NCI-H446 (cell line): ENCODE results near the gene PGM2.

Experiments used
- DNase-seq, 2 experiments: peaks; one replicate each; lab custom pipeline; 2025; lab: John Stamatoyannopoulos, UW

Gene PGM2

GRCh38 chr4:37902738-37903693 lies 76.5 kb downstream of the PGM2 start:
- no peak for DNase-seq

- DNase-seq: no peak
These were observed 77.4 kb downstream of the PGM2 start for GRCh38 chr4:37903901-37904300.

- no peak for DNase-seq
These were observed 78.3 kb downstream of the PGM2 start for GRCh38 chr4:37904824-37905223.

- no peak for DNase-seq
These were observed 79.2 kb downstream of the PGM2 start for GRCh38 chr4:37905533-37906169.

GRCh38 chr4:37908488-37909331 lies 82.2 kb downstream of the PGM2 start:
- DNase-seq: peak in 1 of 2 experiments; percentile 40

GRCh38 chr4:37909332-37910090 lies 83.0 kb downstream of the PGM2 start:
- DNase-seq: peak; percentile 22 to 48

GRCh38 chr4:37910091-37910486 lies 83.6 kb downstream of the PGM2 start:
- no peak for DNase-seq
